Ovary (tissue), 9 donors: ENCODE results near the gene NRXN3. TPM values are rescaled to one million over a fixed set of nuclear protein-coding genes. Genes with fewer than 3 reads are reported as not detected.

Experiments
- DNase-seq, 5 donors: peaks; one replicate each; pipeline ENCODE4 v3.0.0-alpha.2; 2019 to 2020
- H3K27ac ChIP-seq, 2 donors: fragments of 200-600 bp; one replicate each; pipeline versions ENCODE4 v1.5.1 to v1.8.0; 2019 to 2022
- H3K27me3 ChIP-seq: fragments of 200-600 bp; one replicate; pipeline ENCODE4 v1.8.0; 2022
- H3K36me3 ChIP-seq: fragments of 200-600 bp; sonication (generic); one replicate; pipeline ENCODE4 v1.5.1; 2019
- H3K4me1 ChIP-seq: one replicate; pipeline ENCODE4 v1.8.1; 2013; ENCODE audit warnings: mild to moderate bottlenecking, moderate library complexity; ENCODE audit not compliant: insufficient read depth
- H3K4me3 ChIP-seq: fragments of 200-600 bp; sonication (generic); one replicate; pipeline ENCODE4 v1.5.1; 2017
- H3K9me3 ChIP-seq, 2 donors: fragments of 200-600 bp in 1 of 2; sonication (generic) in 1 of 2; one replicate each; pipeline versions ENCODE4 v1.5.1 to v1.8.1; 2013 to 2019; ENCODE audit warnings: mild to moderate bottlenecking in 1 of 2, moderate library complexity in 1 of 2
- CTCF ChIP-seq, 3 donors: fragments of 450-650 bp in 2 of 3; fragments of 200-600 bp in 1 of 3; IDR thresholded peaks; one replicate each; pipeline versions ENCODE4 v1.5.1 to v1.8.0; 2016 to 2022; ENCODE audit warnings: antibody characterized with exemption in 3 of 3, mild to moderate bottlenecking in 1 of 3
- EP300 ChIP-seq: sonication (generic); formaldehyde crosslinking; IDR thresholded peaks from one replicate; pipeline ENCODE4 v1.6.1; 2017; ENCODE audit warnings: antibody characterized with exemption
- POLR2A ChIP-seq: fragments of 450-650 bp; IDR thresholded peaks from one replicate; pipeline ENCODE4 v1.6.1; 2017; ENCODE audit warnings: antibody characterized with exemption, mild to moderate bottlenecking, moderate library complexity
- WGBS, 3 donors: extraction: QIAGEN DNeasy Blood & Tissue Kit in 1 of 3; methylation state at CpG; one replicate each; pipeline versions ENCODE4 v1.1.5 to v1.1.7; 2013 to 2017; 5-methylcytosine and 5-hydroxymethylcytosine counted together
- intact Hi-C, 4 donors: fragments of 100-400 bp; cut with DNase I; formaldehyde crosslinking; loops; one replicate each; pipeline versions ENCODE4 v1.11.0 to v1.15.1; 2022 to 2023
- polyA plus RNA-seq, 2 donors: library from polyadenylated mRNA; stranded (reverse); fragments of 200-250 nt in 1 of 2; fragments of 350-450 nt in 1 of 2; fragmentation: Illumina TruSeq in 1 of 2; extraction: RNeasy Lipid Tissue Mini Kit (QIAGEN cat#74804) in 1 of 2; gene quantifications; one replicate each; pipeline ENCODE4 v1.2.3, GENCODE V29; 2013 to 2014
- total RNA-seq, 7 donors: library from RNA; depleted of rRNA in 2 of 7; stranded (reverse); fragments of >200 nt in 2 of 7; fragmentation: NEBNext Ultra II Directional in 3 of 7; extraction: Animal tissue kit (Norgen Biotek cat#: 25700) in 3 of 7; gene quantifications; one replicate each; pipeline versions ENCODE4 v1.1.0 to v1.2.4, GENCODE V29; 2016 to 2023
- donor health status: DM: no; HTN: no; CAD: no; lungs with moderate emphysema.
- donor health status: DM: no; HTN: no; CAD: no.
- donor health status: Bipolar disorder and iron deficiency.
- donor health status: DM: yes; HTN: yes; CAD: no.
- donor health status: DM: no; HTN: no; CAD: no.
- donor health status: DM: yes; HTN: yes; CAD: no.

NRXN3 gene
- total and polyA plus RNA-seq, 9 donors = 0.28 to 6.2 (median 0.82) TPM

DNA sequence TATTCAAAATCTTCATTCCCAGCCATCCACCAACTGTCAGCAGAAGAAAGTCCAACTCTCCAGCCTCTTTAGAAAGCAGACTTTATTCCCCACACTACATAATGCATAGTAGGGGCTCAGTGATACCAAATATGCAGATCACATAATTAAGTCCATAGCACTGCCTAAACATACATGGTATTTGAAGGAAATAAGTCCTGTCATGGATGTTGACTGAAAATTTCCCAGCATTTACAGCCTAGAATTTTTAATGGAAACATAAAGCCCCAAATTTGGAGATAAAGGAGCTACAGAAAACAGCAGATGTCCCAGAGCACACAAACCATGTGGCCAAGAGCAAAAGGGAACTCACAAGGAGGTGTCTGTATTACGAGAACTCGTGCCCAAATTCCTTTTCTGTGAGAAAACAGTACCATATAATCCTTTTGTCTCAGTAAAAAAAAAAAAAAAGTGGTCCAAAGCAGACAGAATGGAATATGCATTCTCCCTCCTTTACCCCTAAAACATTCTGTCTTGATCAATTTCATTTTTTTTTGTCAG is 920.5 kb downstream of the NRXN3 start:
- intact Hi-C loops = no loop called here
- no peak for DNase-seq
- no peak for TF ChIP-seq EP300
- TF ChIP-seq CTCF (IDR thresholded peaks at IDR 0.05) = no peak
- TF ChIP-seq POLR2A = no peak
- 53 to 56% (median 54%) methylated on average over 2 of the region's 2 CpGs for WGBS, 3 donors
- no peak overlapping the region for H3K4me3 ChIP-seq
- H3K27me3 ChIP-seq = no peaks in the 10 kb centered on the region
- no peaks in the 10 kb centered on the region for H3K36me3 ChIP-seq
- no peaks in the 10 kb centered on the region for H3K9me3 ChIP-seq
- no peak overlapping the region for H3K27ac ChIP-seq
- H3K4me1 ChIP-seq = no peaks in the 10 kb centered on the region

DNA sequence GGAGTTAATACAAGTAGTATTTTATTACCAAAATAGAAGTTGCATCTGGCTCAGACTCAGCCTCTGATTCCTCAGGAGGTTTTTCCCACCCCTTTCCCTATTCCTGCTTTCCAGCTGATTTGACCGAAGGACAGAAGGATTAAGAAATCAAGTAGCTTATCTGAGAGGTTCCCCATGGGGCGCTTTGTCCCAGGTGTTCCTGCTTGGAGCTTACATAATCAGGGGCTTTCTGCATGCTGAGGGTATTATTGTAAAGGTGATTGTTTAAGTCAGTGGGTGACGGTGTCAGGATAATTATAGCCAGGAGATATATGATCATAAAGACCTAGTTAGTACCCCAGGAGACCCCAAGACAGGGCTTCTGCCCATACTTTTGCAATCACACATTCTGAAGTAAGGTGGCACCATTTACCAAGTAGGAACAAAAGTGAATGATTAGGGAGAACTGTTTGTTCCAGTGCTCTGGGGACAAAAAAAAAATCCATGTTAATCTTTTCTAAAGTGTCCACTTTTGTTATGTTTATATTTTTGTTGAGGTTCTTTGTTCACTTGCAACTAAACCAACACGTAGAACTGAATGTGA is 921.3 kb downstream of the NRXN3 start:
- no peak for TF ChIP-seq EP300
- no peak for TF ChIP-seq CTCF (IDR thresholded peaks at IDR 0.05)
- no peak for TF ChIP-seq POLR2A
- Histone ChIP-seq H3K27me3 (no peaks in the 10 kb centered on the region), H3K36me3 (no peaks in the 10 kb centered on the region), H3K27ac (no peak overlapping the region), H3K4me3 (no peak overlapping the region), H3K4me1 (no peaks in the 10 kb centered on the region), H3K9me3 (no peaks in the 10 kb centered on the region)
- no peak for DNase-seq
- WGBS, 3 donors = 34 to 55% (median 39%) methylated on average over 4 of the region's 4 CpGs
- intact Hi-C loops = no loop called here

GRCh38 chr14:79093531-79093930 is 923.4 kb downstream of the NRXN3 start:
- no peak for DNase-seq
- 86 to 90% (median 88%) methylated on average over 5 of the region's 5 CpGs for WGBS, 3 donors
- Histone ChIP-seq H3K4me3 (no peak overlapping the region), H3K27me3 (no peaks in the 10 kb centered on the region), H3K27ac (no peak overlapping the region), H3K9me3 (no peaks in the 10 kb centered on the region), H3K36me3 (no peaks in the 10 kb centered on the region), H3K4me1 (no peaks in the 10 kb centered on the region)
- TF ChIP-seq POLR2A (no peak), EP300 (no peak), CTCF (IDR thresholded peaks at IDR 0.05) (no peak)
- intact Hi-C loops = no loop called here

DNA sequence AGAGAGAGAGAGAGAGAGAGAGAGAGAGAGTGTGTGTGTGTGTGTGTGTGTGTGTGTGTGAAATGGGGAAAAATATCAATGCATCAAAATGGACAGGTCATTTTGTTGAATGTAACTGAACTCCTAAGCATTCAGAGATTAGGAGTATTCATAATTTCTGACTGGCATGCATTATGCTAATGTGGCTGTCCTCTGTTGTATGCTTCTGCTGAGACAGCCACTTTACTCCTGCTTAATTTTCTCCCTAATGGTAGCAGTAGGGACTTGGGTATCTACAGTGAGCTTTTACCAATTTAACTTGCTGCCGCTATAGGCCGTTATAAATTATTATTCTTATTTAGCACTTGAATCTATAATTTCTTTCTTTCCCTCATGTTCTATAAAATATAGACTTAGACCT is 924.8 kb downstream of the NRXN3 start:
- WGBS, 3 donors = 63 to 93% (median 91%) methylated on average over 2 of the region's 2 CpGs
- intact Hi-C loops = no loop called here
- TF ChIP-seq EP300 (no peak), POLR2A (no peak), CTCF (IDR thresholded peaks at IDR 0.05) (no peak)
- Histone ChIP-seq H3K36me3 (no peaks in the 10 kb centered on the region), H3K27ac (no peak overlapping the region), H3K4me3 (no peak overlapping the region), H3K9me3 (no peaks in the 10 kb centered on the region), H3K4me1 (no peaks in the 10 kb centered on the region), H3K27me3 (no peaks in the 10 kb centered on the region)
- no peak for DNase-seq
